NCI-H1105 treated with DMSO at 0.1 percent for 48 hours (cell line): ENCODE measurements around the gene ALKBH6.
"Not testable (repeated sequence)": the region's sequence is repeated elsewhere in the genome, so short reads cannot be mapped to it uniquely, and the experiment has no call there.

Experiments used
- DNase-seq: peaks from one replicate; lab custom pipeline; 2025; lab: John Stamatoyannopoulos, UW

Gene ALKBH6

GRCh38 chr19:35992907-35993765 lies 20.9 kb downstream of the ALKBH6 start:
- DNase-seq, result no peak

DNA sequence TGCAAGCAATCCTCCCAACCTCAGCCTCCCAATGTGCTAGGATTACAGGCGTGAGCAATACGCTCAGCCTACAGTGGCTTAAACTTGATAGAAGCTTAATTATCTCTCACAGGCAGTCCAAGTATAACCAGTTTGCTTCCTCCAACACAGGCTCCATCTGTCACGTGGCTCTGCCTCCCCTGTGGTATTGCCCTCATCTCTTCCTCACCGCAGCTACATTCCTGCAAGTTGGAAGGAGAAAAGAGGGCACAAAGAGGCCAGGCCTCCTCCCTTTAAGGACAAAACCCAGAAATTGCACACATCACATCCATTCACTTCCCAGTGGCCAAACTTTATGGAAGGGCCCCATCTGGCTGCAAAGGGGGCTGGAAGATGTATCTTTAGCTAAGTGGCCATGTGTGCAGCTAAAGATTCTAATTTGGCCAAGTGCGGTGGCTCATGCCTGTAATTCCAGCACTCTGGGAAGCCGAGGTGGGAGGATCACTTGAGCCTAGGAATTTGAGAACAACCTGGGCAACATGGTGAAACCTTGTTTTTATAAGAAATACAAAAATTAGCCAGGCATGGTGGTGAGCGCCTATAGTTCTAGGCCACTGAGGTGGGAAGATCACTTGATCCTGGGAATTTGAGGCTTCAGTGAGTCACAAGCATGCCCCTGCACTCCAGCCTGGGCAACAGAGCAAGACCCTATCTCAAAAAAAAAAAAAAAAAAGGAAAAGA lies 22.1 kb downstream of the ALKBH6 start:
- DNase-seq, result no peak

DNA sequence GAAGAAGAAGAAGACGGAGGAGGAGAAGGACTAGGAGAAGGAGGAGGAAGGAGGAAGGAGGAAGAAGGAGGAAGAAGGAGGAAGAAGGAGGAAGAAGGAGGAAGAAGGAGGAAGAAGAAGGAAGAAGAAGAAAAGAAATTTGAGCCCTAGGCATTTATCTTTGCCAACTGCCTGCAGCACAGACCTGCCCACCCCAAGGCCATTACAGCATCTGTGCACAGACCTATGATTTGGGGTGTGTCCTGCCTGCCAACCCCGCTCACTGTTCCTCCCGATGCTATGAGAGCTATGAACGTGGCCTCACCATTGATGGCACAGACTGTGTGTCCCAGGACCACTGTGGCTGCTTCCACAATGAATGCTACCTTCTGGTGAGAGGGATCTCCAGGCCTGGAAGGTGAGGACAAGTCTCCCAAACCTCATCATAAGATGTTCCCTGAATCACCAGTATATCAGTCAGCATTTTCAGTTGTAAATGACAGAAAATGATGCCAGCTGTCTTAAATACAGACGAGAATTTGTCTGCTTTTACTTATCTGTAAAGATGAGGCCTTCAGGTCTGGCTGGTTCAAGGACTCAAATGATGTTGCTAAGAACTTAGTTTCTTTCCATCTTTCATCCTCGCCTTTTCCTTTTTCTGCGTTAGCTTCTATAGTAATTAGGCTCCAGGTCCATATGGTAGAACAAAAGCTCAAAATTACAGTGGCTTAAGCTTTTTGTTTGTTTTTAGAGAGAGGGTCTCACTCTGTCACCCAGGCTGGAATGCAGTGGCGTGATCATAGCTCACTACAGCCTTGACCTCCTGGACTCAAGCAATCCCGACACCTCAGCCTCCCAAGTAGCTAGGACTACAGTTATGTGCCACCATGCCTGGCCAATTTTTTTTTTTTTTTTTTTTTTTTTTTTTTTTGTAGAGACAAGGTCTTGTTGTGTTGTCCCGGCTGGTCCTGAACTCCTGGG lies 23.0 kb downstream of the ALKBH6 start:
- DNase-seq, result no peak

- DNase-seq, result no peak
Observed at GRCh38 chr19:35990156-35990555, 23.9 kb downstream of the ALKBH6 start.

DNA sequence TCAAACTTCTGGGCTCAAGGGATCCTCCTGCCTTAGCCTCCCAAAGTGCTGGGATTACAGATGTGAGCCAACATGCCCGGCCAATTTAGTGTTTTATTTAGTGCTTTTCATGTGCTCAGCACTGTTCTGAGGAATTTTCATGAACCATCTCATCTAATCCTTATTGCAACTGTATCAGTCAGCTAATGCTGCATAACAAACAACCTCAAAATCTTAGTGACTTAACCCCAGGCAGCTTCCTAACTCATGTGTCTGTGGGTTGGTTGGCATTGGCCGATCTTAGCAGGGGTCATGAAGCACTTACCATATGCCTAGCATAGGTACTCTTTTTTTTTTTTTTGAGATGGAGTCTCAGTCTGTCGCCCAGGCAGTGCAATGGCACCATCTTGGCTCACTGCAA lies 25.2 kb downstream of the ALKBH6 start:
- no peak for DNase-seq

DNA sequence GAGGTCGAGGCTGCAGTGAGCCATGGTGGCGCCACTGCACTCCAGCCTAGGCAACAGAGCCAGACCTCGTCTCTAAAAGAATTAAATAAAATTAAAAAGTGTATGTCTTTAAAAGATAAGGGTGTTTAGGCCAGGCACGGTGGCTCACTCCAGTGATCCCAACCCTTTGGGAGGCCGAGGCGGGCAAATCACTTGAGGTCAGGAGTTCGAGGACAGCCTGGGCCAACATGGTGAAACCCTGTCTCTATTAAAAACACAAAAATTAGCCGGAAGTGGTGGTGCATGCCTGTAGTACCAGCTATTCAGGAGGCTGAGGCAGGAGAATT lies 26.5 kb downstream of the ALKBH6 start:
- DNase-seq, result no peak

DNA sequence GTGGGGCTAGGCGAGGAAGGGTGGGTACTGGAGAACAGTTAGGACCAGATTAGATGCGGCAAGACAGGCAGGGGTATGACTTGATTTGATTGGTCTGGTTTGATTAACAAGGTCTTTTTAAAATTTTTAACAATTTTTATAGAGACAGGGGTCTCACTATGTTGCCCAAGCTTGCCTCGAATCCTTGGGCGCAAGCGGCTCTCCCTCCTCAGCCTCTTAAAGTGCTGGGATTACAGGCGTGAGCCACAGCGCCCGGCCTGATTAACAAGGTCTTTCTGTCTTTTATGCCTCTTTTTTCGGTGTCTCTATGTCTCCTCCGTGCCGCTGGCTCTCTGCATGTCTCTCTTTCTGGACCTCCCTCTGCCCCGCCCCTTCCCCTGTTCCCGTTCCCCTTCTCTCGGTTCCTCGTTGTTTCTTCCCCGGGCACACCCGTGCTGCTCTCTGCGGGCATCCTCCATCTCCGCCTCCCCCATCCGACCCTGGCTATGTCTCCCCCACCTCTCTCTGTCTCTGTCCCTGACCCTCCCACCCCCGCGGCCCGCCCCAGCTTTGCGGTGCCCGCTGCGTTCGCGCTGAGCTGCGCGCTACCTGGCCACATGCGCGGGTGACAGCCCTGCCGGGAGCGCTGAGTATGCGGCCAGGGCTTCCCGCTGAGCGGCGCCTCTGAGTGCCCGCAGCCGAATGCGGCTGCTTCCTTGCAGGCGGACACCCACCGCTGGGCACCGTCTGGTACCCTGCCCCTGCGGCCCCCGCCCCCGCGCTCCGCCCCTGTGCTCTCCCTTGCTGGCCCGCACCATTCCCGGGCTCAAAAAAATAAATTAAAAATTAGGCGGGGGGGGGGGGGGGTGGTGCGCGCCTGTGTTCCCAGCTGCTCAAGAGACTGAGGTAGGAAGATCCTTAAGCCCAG lies 27.1 kb downstream of the ALKBH6 start:
- DNase-seq, result peak; percentile 57

DNA sequence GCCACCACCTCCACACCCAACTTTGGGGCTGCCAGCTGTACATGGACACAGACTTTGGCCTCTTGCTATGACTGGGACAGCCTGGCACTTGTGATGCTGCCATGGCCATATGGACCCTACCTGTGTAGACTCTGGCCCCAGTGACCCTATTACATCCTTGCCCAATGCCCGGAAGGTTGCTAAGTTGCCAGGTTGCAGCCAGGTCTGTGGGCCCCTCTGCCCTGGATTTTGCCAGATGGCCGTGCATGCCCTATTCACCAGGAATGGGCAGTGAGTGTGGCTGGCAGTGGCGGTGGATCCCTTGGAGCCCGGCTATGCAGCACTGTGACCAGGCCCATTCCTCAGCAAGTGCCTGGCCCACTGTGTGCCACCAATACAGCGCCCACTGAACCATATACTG lies 27.9 kb downstream of the ALKBH6 start:
- DNase-seq, result no peak

GRCh38 chr19:35983177-35983576 lies 30.8 kb downstream of the ALKBH6 start:
- no peak for DNase-seq

- not testable (repeated sequence) for DNase-seq
Observed at GRCh38 chr19:35980997-35981396, 33.0 kb downstream of the ALKBH6 start.

DNA sequence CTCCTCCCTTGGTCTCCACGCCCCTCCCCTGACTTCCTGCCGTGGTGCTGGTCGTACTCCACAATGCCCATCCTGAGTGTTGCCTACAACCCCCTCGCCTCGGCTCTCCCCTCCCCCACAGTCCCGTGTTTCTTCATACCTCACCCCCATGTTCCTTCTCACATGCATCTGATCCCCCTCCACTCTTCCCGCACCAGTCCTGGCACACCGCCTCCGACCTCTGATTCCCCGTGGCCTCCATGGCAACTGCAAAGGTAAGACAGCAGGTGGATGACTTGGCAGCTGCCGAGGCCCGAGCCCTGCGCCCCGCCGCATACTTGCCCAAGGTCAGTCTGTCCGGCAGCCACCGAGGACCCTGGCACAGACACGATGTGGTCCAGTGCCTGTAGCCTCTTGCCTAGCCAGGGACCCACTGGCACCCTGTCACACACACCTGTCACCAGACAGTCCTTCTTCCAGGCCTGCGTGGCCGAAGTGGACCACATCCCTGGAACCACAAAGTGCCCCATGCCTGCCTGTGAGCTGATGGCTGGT lies 35.1 kb downstream of the ALKBH6 start:
- DNase-seq, result no peak

DNA sequence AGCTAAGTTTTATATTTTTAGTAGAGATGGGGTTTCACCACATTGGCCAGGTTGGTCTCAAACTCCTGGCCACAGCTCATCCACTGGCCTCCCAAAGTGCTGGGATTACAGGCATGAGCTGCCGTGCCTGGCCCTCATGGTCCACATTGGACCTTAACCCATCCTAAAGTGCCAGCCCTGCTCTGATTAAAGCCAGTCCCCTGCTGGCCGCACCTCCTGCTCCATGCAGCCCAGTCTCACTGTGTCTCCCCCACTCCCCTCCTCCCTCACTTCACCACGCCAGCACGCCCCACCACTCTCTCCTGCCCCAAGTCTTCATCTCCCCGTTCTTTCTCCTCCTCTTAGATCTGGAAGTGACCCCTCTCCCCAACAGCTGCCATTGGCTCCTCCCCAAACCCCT lies 35.7 kb downstream of the ALKBH6 start:
- no peak for DNase-seq

- DNase-seq, result peak; percentile 8
Observed at GRCh38 chr19:35977446-35978222, 36.4 kb downstream of the ALKBH6 start.

DNA sequence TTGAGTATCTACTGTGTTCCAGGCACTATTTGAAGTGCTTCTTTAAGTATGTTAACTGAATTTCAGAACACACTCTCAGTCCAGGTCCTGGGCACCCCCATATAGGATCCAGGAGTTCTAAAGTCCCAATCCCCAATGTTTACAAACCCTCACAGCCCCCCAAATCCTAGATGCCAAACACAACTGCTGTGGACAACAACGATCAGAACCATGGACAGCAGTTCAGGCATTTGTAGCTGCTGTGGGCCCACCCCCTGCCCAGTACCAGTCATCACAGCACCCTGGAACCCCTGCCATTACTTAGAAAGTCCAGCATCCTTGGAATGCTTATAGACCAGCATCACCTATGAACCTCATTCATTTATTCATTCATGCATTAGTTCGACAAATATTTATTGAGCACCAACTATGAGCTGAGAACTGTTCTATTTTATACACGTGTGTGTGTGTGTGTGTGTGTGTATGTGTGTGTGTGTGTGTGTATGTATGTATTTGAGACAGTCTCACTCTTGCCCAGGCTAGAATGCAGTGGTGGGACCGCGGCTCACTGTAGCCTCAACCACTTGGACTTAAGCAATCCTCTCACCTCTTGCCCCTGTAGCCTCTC lies 38.3 kb downstream of the ALKBH6 start:
- DNase-seq, result no peak

- DNase-seq, result no peak
Observed at GRCh38 chr19:35973487-35973886, 40.5 kb downstream of the ALKBH6 start.

DNA sequence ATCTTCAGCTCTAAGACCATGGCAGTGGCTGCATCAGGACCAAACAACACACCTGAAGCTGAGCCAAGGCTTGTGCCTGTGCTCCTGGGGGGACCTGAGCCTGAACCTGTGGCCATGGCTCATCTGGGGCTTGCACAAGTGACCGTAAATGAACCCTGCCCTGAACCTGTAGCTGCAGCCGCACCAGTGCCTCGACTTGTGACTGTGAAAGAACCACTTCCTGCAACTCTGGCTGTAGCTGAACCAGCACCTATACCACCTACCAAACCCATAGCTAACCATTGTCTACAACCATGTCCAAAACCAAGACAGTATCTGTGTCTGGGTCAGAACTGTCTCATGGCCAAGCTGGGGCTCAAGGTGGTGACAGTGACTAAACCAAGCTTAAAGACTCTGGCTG lies 47.2 kb downstream of the ALKBH6 start:
- no peak for DNase-seq

- no peak for DNase-seq
Observed at GRCh38 chr19:35963514-35963913, 50.5 kb downstream of the ALKBH6 start.

- no peak for DNase-seq
Observed at GRCh38 chr19:35960432-35960972, 53.5 kb downstream of the ALKBH6 start.

GRCh38 chr19:35959968-35960320 lies 54.1 kb downstream of the ALKBH6 start:
- DNase-seq, result no peak
